NCI-H2196 (cell line): ENCODE data around the gene NUTM2F.
"Not testable (repeated sequence)": the region's sequence is repeated elsewhere in the genome, so short reads cannot be mapped to it uniquely, and the experiment has no call there.

Experiments
- DNase-seq: peaks from one replicate; lab custom pipeline; 2025; ENCODE audit not compliant: unreplicated experiment; lab: John Stamatoyannopoulos, UW

The NUTM2F gene

GRCh38 chr9:94328544-94328943 is at the start of gene NUTM2F:
TSS of gene NUTM2F (minus strand) at chr9:94328644. CDS start at chr9:94328623, 21 bp downstream.
- DNase-seq = not testable (repeated sequence)

- DNase-seq = not testable (repeated sequence)
Observed at GRCh38 chr9:94375197-94375596, 46.8 kb upstream of the NUTM2F start.

GRCh38 chr9:94374176-94375056 is 46.0 kb upstream of the NUTM2F start:
- DNase-seq = peak; percentile 94

- DNase-seq = not testable (repeated sequence)
Observed at GRCh38 chr9:94373779-94374175, 45.3 kb upstream of the NUTM2F start.

GRCh38 chr9:94370266-94370665 is 41.8 kb upstream of the NUTM2F start:
- not testable (repeated sequence) for DNase-seq

GRCh38 chr9:94364093-94364614 is 35.7 kb upstream of the NUTM2F start:
- not testable (repeated sequence) for DNase-seq

GRCh38 chr9:94357158-94357557 is 28.7 kb upstream of the NUTM2F start:
- not testable (repeated sequence) for DNase-seq

- DNase-seq = not testable (repeated sequence)
Observed at GRCh38 chr9:94351901-94352723, 23.7 kb upstream of the NUTM2F start.

- DNase-seq = not testable (repeated sequence)
Observed at GRCh38 chr9:94348754-94349153, 20.3 kb upstream of the NUTM2F start.

- not testable (repeated sequence) for DNase-seq
Observed at GRCh38 chr9:94347451-94347850, 19.0 kb upstream of the NUTM2F start.

GRCh38 chr9:94341703-94342102 is 13.3 kb upstream of the NUTM2F start:
- not testable (repeated sequence) for DNase-seq

GRCh38 chr9:94340750-94341149 is 12.3 kb upstream of the NUTM2F start:
- not testable (repeated sequence) for DNase-seq

GRCh38 chr9:94339657-94340056 is 11.2 kb upstream of the NUTM2F start:
- DNase-seq = not testable (repeated sequence)

- DNase-seq = not testable (repeated sequence)
Observed at GRCh38 chr9:94338723-94339122, 10.3 kb upstream of the NUTM2F start.

- not testable (repeated sequence) for DNase-seq
Observed at GRCh38 chr9:94336445-94336844, 8.0 kb upstream of the NUTM2F start.

GRCh38 chr9:94325583-94325982 is 2.9 kb downstream of the NUTM2F start:
- DNase-seq = not testable (repeated sequence)

- DNase-seq = not testable (repeated sequence)
Observed at GRCh38 chr9:94323153-94323798, 5.2 kb downstream of the NUTM2F start.

- not testable (repeated sequence) for DNase-seq
Observed at GRCh38 chr9:94322342-94322940, 6.0 kb downstream of the NUTM2F start.

GRCh38 chr9:94317949-94318657 is 10.3 kb downstream of the NUTM2F start:
- DNase-seq = not testable (repeated sequence)

GRCh38 chr9:94316236-94316635 is 12.2 kb downstream of the NUTM2F start:
- not testable (repeated sequence) for DNase-seq
